DMS 273 treated with DMSO at 0.1 percent for 48 hours (cell line): Measurements from ENCODE around the gene ZC3H8.

Source experiments
- DNase-seq: peaks from one replicate; lab custom pipeline; 2025; lab: John Stamatoyannopoulos, UW

ZC3H8 gene

GRCh38 chr2:112195167-112195766 is 59.6 kb downstream of the ZC3H8 start:
- DNase-seq, result no peak

GRCh38 chr2:112194482-112194881 is 60.4 kb downstream of the ZC3H8 start:
- DNase-seq, result no peak

DNA sequence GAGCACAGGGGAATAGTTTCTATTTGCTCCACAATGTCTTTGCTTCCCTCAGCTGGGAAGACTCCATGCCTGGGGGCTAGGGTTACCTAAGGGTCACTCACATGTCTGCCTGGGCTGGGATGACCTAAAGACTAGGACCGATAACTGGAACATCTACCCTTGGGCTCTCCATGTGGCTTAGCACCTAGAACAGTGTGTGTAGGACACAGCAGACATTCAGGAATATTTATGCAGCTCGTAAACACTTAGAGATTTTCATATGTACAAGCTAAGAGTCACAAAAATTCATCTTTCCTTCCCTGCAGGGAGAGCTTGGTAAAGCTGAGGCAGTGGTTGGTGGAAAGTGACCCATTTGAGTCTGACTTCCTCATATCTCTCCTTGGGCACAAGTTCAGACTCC is 60.8 kb downstream of the ZC3H8 start:
- DNase-seq, result no peak

DNA sequence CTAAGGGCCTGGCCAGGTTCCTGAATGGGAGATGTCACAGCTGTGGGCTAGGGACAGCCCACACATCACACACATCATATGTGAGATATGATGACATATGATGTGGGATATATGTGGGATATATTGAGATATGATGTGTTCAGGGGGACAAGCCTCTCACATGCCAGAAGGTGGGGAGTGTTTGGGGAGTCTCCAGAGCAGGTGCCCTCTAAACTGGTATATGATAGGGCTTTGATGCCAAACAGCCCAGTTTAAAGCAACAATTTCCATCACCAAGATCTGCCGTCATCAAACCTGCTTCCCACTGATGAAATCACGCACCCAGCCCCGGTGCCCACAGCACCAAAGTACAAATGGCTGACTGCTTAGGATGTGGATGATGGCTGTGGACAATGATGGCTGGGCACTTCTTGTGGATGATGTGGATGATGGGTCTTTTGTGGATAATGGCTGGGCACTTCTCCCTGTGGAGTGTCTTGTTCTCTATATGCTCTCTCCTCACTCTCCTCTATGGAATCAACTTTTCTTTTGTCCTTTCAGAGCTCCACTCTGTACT is 65.8 kb downstream of the ZC3H8 start:
- no peak for DNase-seq

DNA sequence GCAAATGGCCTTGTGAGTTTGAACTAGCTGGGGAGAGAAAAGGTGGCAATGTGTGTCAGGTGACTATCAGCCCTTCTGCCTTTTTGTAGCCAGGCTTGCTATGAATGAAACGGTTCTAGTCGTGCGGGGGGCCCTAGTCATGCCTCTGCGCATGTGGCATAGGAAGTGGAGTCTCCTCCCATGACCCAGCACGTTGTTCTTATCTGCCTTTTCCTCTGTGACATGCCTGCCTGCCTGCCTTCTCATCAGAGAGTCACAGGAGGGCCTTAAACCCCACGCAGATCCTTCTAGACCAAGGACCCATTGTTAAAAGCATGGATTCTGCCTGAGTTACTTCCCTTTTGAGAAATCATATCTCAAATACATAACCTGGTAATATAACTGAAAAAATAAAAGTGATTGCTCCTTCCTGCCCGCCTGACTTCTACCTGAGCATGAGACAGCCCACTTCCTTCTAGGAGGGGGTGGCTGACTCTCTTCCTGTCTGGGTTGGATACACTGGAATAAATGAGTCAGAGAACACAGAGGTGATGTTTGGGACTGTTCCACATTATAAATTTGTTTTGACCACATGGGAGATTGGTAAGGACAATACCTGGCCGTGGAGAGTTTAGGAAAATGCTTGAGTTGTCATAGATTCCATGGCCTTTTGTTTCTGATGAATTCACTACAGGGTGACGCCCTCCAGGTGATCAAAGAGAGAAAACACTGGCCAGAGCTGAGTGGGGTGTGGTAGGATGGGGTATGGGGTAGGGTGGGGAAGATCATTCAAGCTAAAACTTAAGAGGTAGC is 66.8 kb downstream of the ZC3H8 start:
- DNase-seq, result no peak

DNA sequence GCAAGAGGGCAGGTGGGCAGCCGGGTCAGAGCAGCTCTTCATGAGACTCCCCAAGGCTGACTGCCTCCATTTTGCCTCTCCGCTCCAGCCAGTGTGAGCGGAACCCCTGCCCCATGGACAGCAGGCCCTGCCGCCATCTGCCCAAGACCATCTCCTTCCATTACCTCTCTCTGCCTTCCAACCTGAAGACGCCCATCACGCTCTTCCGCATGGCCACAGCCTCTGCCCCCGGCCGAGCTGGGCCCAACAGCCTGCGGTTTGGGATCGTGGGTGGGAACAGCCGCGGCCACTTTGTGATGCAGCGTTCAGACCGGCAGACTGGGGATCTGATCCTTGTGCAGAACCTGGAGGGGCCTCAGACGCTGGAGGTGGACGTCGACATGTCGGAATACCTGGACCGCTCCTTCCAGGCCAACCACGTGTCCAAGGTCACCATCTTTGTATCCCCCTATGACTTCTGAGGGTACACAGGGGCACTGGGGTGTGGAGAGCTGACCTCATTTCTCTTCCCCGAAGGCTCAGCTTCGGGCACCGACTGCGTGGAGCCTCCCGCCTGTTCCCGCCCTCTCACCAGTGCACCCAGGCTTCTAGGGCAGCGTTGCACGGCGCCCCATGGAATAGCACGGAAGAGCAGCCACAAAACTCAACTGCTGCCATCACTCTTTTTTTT is 67.7 kb downstream of the ZC3H8 start:
- DNase-seq, result no peak

- DNase-seq, result no peak
These were observed 69.7 kb downstream of the ZC3H8 start for GRCh38 chr2:112185131-112185530.

DNA sequence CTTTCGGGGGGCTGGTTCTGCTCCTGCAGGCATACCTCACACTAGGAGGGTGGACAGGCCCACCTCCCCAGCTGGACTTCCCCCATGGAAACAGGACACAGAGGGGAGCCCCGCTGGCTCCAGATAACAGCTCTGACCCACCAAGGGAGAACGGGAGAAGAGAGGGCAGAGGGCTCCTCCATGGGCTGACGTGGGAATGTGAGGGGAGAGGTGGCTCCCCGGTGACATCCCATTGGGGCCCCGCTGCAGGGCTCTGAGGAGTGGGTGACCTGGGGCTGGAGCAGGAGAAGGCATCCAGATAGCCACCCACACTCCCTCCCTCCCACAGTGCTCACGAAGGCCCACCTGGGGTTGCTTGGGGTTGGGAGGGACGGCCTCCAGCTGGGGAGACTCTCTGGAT is 70.7 kb downstream of the ZC3H8 start:
- DNase-seq, result no peak

DNA sequence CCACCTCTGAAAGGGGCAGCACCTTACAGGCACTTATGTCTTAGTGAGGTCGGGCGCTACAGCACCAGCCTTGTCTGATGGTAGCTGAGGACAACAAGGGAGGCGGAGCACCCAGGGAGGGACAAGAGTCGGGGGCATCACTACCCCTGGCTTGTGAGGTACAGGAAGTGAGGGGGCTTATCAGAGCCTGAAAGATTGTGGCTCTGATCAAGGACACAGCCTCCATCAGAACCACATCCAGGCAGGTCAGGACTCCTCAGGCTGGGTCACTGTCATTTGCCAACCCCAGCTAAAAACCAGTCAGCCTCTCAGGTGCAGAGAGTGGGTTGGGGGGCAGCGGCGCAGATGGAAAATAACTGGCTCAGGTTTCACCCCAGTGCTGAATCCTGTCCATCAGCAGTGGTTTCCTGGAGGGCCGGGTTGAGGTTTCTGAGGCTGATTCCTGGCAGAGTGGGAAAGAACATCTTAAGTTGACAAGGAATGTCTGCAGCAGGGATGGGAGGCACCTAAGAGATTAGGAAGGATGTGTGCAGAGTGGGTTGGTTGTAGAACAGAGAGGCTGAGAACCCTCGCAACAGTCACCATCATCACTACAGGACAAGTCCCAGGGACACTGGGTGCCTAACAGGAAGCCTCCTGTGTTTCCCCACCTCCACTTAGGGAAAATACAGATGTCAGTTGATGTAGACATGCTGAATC is 71.4 kb downstream of the ZC3H8 start:
- DNase-seq, result no peak

DNA sequence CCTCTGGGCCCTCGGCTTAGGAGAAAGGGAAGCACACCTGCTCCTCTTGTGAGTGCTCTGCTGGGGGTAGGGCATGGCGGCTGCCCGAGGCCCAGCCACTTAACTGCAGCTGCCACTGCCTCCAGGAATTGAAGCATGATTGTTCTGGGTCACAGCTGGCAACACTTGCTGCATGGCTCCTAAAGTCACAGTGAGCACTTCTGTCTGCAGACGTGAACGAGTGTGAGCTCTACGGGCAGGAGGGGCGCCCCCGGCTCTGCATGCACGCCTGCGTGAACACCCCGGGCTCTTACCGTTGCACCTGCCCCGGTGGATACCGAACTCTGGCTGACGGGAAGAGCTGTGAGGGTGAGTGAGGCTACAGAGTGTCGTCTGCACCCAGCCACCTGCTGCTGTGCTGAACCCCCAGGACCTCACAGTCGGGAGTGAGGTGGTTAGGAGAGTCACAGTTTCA is 72.2 kb downstream of the ZC3H8 start:
- no peak for DNase-seq

GRCh38 chr2:112181571-112182290 is 73.1 kb downstream of the ZC3H8 start:
- no peak for DNase-seq

GRCh38 chr2:112175958-112176573 is 78.8 kb downstream of the ZC3H8 start:
- DNase-seq, result no peak

DNA sequence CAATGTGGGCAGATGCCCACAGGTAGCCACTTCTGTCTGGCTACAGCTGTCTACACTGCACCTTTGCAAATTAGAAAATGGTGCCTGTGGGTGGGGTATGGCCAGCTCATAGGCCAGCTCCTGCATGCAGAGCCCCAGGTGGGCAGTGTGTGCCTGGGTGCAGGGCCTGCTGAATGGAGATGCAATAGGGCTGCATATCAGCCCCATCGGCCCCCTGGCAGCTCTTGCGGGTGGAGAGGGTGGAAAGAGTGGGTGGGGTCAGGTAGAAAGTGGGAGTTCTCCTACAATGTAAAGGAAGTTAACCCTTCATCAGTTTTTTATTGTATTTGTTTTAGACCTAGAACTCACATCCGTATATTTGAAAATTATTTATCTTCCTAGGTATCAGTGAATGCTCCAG is 79.5 kb downstream of the ZC3H8 start:
- no peak for DNase-seq

- no peak for DNase-seq
These were observed 80.5 kb downstream of the ZC3H8 start for GRCh38 chr2:112174383-112174782.

DNA sequence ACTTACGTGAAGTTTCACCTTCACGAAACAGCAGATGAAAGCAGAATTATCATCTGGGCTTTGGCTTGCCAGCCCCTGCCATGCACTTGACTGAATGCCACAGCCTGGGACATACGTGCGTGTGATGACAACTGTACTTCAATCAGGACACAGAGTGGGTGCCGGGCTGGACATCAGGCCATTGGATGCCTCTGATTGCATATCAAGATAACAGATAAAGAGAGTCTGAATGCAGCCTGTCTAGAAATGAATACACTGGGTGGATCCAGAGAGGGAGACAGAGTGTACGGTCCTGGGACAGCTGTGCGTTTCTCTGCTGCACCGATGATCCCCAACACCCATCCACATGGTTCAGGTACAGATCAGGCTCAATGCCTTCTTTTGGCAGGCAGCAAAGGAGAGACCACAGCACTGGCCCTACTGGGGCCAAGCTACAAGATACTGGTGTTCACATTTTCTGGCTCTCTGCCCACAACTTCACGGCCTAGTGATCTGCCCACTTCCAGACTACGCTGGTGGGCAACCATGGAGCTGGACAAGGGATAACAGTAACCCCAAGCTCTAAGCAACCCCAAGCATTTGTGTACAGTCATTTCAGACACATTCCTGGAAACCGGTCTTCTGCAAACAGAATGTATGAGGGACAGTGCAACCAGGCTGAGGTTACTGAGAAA is 81.1 kb downstream of the ZC3H8 start:
- DNase-seq, result no peak

- DNase-seq, result no peak
These were observed 84.3 kb downstream of the ZC3H8 start for GRCh38 chr2:112170495-112170894.

GRCh38 chr2:112168422-112169124 is 86.3 kb downstream of the ZC3H8 start:
- DNase-seq, result no peak

- DNase-seq, result no peak
These were observed 87.9 kb downstream of the ZC3H8 start for GRCh38 chr2:112166806-112167499.

GRCh38 chr2:112165296-112165695 is 89.5 kb downstream of the ZC3H8 start:
- no peak for DNase-seq
